Measurements from ENCODE around the gene MYO3B.
"Not testable (repeated sequence)": the region's sequence is repeated elsewhere in the genome, so short reads cannot be mapped to it uniquely, and the experiment has no call there.

Gene MYO3B

DNA sequence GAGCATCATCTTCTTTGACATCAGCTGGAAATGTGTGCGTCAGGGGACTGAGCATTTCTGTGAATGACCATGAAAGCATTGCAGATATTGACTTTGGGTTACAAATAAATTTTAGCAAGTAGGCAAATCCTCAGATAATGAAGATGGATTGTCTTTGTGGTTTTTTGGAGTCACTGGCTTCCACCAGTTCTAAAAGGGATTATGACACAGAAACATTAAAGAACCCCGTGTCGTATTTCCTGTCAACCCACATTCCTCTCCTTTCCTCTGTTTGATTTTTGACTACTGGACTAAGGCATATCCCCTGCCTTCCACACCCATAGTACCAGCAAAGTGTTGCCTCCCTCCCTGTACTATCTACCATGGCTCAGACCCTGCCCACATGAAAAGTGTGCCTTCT, 268.1 kb downstream of the MYO3B start:
- no peak for DNase-seq

DNA sequence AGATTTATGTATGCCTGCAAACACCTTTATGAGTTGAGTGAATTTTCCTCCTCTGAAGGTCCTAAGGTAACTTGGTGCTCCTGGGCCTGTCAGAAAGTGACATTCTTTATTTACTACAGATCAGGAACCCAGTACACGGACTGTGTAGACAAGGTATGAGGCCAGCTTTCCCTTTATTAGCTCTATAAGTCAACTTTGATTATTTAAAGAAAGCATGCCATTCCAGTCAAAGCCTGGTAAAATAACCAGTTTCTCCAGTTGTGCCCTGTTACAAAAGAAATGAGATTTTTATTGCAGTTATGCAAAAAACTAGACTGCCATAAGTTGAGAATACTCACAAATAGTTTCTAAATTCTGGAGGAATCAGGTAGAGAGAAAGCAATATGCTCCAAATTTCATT, 271.1 kb downstream of the MYO3B start:
- DNase-seq, result no peak

DNA sequence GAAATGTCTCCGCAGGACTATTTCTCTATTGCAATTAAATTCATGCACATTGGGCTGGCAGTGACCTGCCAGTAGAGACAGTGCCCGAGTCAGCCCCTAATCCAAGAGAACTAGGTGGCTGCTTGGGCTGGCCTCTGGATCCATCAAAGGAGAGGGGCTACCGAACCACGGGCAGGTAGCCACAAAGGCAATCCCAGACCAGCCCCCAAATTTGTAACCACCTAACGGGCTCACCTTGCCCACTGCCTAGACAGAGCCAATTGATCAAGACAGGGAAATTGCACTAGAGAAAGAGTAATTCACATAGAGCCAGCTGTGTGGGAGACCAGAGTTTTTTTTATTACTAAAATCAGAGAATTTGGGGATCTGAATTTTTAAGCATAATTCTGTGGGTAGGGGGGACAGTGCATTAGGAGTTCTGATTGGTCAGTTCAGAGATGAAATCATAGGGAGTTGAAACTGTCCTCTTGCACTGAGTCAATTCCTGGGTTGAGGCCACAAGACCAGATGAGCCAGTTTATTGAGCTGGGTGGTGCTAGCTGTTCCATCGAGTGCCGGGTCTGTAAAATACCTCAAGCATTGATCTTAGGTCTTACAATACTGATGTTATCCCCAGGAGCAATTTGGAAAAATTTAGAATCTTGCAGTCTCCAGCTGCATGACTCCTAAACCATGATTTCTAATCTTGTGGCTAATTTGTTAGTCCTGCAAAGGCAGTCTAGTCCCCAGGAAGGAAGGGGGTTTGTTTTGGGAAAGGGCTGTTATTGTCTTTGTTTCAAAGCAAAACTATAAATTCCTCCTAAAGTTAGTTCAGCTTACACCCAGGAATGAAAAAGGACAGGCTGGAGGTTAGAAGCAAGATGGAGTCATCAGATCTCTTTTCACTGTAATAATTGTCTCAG, 276.8 kb downstream of the MYO3B start:
- no peak for DNase-seq

DNA sequence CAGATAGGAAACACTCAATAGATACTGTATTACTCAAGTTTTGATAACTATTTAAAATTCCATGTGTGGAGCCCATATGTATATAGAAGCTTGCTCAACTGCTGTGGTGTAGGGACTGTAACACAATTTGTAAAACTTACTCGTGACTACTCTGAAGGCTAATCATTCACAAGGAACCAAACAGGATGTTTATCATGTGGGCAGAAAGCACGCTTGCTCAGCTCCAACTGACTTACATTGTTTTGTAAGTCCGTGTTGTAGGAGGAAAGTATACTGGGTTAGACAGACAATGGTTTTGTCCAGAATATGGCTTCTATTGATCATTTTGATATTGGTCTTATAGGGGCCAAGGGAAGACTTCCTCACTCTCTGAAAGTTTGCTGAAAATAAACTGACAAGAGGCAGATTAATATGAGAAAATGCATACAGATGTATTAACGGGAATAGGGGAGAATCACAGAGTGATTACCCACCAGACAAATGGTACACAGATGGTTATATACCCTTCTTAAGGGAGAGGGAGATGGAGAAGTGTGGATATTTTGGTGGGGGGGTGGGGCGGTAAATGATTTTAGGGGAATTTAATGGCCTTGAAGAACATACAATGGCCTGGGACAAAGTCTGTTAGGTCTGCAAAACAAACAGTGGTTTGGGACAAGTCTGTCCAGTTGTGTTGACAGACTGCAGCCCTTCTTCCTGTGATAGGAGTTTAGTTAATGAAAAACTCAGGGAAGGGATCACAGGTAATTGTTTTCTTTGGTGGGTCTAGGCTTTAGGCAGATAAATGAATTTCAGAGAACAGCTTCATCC, 277.9 kb downstream of the MYO3B start:
- DNase-seq, result no peak

DNA sequence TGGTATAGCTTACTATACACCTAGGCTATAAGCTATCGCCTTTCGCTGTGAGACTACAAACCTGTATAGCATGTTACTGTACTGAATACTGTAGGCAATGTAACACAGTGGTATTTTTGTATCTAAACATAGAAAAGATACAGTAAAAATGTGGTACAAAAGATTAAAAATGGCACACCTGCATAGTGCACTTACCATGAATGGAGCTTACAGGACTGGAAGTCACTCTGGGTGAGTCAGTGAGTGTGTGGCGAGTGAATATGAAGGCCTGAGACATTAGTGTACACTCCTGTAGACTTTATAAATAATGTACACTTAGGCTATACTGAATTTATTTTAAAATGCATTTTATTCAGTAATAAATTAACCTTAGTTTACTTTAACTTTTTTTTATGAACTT, 279.0 kb downstream of the MYO3B start:
- DNase-seq, result no peak

DNA sequence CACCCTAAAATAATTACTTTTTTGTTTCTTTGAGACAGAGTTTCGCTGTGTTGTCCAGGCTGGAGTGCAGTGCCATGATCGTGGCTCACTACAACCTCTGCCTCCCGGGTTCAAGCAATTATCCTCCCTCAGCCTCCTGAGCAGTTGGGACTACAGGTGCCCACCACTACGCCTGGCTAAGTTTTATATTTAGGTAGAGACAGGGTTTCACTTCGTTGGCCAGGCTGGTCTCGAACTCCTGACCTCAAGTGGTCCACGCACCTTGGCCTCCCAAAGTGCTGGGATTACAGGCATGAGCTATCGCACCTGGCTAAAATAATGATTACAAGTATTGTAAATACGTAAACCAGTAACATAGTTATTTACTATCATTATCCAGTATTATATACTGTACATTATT, 279.8 kb downstream of the MYO3B start:
- no peak for DNase-seq

DNA sequence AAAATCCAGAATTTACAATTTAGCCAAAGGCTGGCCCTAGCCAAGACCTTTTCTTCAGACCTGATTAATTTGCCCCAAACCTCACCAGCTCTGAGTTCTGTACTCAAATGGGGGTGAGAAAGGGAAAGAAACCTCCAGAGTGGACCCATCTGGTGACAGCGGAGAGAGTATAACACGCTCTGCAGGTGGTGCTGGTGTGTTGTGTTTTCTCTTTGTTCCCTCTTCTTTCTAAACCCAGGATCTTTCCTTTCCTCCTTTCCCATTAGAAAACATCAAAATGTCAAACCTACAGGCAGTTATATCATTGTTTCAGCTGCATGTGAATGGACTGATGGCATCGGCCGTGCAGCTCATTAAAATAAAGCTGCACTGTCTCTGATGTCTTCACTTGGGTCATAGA, 283.9 kb downstream of the MYO3B start:
- no peak for DNase-seq

DNA sequence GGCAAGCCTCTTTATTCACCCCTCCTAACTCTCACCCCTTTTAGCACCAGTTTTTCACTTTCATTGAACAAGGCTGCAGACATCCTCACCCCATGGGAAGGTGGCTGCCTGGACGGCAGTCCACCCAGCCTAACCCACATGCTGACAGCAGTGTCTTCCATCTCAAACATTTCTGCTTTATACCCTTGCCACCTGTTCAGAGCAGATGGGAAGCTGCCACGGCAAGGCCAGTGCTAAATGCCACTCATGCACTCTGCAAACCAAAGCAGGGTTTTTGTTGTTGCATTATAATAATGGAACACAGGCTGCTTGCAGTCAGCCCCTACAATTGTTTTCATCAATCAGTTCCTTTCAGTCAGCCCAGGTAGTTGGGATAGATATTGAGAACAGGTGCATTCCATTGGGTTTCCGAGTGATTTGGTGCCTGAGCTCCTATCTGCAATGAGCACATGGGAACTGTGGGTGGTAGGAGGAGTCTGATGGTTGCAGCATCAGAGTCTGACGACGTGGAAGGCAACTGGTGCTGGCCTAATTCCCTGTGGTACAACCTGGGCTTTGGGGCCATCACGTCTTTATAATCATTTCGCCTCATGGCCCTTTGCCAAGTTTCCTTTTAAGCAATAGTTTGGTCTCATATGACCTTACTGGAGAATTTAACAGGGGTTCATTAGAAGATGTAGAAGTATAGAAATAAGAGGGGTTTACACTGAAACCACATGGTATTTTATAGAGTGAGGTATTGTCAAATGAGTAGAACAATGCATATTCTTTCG, 284.7 kb downstream of the MYO3B start:
- no peak for DNase-seq

DNA sequence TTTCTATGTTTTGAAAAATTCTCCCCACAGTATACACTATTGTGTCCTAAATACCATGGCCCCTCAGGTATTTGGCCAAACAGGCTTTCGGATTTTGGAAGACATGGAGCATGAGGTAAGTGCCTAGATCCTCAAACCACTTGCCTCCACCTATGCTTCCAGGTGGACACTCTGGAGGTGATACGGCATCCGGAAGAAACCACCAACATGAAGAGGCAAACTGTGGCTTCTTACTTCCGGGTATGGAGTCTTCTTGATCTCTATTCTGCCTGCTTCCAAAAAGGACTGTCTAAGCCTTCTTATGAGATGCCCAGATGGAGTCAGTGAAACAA, 285.2 kb downstream of the MYO3B start:
- no peak for DNase-seq

DNA sequence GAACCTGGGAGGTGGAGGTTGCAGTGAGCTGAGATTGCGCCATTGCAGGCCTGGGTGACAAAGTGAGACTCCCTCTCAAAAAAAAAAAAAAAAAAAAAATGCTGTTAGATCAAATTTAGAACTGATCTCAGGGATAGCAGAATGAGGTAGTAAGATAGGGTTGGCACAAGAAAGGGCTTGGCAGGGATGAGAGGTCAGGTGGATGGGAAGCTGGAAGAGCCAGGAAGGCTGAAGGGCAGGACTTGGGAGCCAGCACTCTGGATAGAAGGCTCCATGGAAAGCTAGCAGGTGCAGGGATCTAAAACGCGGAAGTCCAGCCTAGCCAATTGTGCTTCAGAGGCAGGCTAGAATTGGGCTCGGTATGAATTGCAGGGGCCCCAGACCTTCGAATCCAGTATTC, 286.3 kb downstream of the MYO3B start:
- DNase-seq, result no peak

DNA sequence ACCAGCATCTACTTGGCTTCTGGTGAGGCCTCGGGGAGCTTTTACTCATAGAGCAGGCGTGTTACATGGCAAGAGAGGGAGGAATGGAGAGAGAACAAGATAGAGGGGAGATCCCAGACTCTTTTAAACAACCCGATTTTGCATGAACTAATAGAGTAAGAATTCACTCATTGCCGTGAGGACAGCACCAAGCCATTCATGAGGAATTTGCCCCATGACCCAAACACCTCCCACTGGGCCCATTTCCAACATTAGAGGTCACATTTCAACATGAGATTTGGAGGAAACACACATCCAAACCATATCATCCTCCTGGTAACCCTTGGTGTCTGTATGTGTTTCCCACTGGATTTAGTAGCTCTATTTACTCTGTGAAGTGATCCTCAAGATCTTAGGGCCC, 287.3 kb downstream of the MYO3B start:
- DNase-seq, result no peak

DNA sequence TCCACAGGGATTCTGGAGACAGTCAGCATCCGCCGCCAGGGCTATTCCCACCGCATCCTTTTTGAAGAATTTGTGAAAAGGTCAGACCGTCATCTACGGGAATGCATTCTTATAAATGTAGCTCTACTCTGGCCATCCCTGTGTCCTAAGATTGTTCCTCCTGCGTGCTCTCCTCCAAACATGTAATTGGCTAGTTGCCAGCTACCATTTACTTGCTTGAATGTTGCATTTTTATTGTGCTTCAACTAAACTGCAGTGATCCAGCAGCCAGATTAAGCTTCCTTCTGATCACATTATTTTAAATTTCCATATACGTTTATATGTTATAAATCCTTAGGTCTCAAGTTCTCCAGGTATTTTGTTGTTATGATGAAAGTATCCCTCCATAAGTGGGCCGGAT, 288.7 kb downstream of the MYO3B start:
- no peak for DNase-seq

DNA sequence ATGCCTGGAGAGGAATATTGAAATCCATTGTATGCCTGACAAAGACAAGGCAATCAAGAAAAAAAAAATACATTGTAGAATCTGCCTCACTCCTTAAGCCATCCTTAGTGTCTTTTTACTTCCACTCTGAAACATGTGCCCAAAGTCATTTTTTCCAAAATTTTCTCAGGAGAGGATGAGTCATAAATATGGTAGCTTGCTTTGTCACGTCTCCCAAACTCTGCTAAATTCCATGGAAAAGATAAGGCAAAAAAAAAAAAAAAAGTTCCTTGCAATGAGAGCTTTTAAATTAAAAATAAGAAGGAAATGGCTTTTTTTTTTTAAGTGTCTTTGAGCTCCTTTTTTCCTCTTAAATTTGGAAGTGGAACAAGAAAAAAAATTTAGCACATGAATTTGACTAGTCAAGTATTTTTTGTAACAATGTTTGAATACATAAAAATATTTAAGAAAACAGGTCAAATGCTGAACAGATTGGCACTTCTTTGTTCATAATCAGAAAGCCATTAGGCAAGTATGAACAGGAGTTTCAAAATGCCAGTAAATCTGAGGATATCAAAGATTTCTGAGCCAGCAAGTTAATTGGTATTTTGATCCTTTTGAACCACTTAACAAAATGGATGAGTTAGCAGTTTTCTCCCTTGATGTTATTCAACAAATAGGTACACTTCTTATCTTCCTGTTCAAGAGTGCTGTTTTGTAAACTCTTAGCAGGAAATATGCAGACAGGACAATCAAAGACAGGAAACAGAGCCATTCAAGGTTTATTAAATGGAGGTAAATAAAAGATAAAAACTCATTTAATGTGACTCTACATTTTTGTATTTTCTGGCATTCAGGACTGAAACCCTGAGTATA, 289.8 kb downstream of the MYO3B start:
- DNase-seq, result no peak

DNA sequence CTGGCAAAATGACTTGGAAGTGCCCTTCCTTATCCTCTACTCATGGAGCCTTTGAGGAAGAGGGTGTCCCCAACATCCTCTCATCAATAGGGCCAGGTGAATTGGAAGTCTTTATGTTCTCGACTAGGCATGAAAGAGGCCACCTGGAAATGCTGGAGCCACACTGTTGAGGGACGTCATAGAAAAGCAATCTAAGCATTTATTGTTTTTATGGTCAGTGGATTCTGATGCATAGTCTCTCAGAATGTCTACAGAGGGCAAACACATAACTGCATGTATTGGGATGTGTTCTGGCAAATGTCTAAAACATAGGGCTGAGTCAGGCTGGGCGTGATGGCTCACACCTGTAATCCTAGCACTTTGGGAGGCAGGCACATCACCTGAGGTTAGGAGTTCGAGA, 290.6 kb downstream of the MYO3B start:
- no peak for DNase-seq

DNA sequence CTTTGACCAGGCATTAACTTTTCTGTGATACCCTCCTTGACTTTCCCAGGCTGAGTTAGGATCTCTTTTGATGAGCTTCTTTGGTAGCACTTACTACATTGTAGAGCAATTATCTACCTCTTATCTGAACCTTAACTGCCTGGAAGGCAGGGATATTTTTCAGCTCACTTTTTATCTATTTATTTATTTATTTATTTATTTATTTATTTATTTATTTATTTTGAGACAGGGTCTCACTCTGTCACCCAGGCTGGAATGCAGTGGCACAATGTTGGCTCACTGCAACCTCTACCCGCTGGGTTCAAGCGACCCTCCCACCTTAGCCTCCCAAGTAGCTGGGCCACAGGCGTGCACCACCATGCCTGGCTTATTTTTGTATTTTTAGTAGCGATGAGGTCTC, 294.6 kb downstream of the MYO3B start:
- DNase-seq, result not testable (repeated sequence)

DNA sequence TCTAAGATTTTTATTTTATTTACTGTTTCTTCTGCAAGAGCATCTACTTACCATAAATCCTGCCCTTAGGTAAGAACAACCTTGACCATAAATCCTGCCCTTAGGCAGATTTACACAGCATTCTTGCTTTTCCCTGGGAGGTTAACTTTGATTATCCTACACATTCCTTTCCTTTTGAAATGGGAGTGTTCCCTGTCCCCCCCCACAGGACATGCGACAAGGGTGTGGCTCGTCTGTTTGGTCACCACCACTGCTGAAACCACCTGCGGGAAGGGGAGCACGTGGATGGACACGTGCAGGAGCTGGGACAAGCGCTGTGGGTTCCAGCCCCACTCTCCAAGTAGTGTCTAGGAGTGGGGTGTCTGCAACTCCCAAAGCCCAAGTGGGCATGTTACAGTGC, 297.9 kb downstream of the MYO3B start:
- no peak for DNase-seq

DNA sequence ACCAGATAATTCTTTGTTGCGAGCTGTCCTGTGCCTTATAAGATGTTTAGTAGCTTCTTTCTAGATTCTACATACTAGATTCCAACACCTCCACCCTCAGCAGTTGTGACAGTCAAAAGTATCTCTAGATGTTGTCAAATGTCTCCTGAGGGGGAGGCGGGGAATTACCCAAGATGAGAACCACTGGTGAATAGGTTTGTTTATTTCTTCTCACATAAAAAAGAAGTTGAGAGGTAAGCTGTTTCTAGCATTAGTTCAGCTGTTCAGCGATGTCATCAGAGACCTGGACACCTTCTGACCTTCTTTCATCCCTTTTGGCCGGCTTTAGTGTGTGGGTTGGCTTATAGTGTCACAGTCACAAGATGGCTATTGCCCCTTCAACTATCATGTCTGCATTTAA, 299.7 kb downstream of the MYO3B start:
- no peak for DNase-seq

DNA sequence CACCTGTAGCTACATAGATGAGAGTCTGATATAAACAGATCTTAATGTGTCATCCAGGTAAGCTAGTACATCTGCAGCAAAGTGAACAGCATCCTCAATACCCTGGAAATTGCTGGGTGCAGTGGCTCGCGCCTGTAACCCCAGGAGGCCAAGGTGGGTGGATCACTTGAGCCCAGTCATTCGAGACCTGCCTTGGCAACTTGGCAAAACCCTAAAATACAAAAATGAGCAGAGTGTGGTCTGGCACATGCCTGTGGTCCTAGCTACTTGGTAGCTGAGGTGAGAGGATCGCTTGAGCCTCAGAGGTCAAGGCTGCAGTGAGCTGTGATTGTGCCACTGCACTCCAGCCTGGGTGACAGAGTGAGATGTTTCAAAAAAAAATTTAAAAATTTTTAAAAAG, 303.3 kb downstream of the MYO3B start:
- no peak for DNase-seq

DNA sequence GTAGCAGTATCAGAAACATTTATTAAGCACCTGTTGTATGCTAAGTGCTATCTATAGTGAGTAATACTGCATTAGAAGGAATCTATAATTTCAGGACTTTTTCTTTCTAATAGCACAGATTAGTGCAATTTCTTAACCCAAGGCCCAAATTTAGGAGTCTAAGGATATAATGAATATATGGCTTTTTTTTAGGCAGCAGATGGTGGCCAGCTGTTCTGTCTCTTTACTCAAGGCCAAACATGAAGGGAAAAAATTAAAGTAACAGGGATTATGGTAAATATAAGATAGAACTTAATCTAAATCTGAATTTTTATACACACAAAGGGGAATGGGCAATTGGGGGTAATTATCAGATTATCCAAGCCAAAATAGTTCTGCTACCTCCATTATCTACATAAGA, 306.6 kb downstream of the MYO3B start:
- DNase-seq, result no peak

DNA sequence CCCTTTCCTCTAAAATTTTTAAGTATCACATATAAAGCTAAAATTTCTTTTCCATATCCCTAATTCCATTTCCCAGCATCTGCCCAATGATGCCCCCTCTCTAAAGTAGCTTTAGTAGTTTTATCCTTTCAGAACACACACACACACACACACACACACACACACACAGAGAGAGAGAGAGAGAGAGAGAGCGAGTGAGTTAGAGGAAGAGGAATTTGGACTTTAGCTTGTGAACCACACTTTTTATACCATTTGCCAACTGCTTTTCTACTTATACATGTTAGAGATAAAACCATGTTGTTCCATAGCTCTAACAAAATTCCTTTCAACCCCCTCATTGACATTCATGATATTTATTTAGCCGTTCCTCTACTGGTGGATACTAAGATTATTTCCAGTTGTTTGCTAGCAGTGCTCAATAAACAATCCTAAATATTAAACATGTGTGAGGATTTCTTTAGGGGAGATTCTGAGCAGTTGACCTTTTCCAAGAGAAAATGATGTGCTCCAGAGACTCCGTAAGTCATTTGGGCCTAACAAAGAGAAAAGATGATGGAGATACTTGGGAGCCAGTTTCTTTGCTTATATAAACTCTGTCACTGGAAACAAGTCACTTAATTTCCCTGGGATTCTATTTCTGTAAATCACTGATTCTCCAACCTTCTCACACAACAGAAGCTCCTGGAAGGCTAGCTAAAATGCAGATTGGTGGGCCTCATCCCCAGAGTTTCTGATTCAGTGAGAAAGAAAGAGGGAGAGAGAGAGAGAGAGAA, 307.5 kb downstream of the MYO3B start:
- DNase-seq, result no peak

DNA sequence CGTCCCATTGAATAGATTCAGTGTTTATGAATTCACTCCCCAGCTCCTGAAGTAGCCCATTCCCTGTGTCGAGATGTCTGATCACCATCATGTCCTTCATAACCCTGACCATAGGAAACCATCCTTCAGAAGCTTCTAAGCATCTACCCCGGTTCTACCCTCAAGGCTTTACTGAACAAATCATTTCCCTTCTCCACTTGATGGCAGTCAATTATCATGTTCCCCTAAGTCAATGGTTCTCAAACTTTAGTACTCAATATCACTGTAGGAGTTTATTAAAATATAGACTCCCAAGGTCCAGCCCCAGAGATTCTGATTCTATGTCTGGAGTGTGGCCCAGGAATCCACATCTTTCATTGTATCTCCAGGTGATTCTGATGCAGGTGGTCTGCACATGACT, 308.8 kb downstream of the MYO3B start:
- DNase-seq, result no peak

DNA sequence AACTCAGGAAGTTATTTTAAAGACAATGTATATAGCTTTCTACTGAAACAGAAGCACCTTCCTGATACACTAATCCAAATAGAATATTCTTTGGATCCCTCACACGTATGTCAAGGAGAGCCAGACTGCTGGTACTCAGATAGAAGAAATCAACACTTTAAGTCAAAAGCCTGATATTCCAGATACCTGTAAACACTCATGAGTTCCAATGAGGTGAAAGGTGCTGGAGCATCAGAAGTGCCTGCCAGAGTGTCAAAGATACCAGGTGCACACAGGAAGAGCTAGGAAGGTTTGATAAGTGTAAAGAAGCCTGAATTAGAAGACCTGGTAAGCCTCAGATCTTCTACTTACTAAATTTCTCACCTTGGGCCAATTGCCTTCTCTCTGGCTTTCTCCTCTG, 310.9 kb downstream of the MYO3B start:
- no peak for DNase-seq
